HG03039 (cell line): ENCODE measurements around the gene EVX1.

Experiments used
- ATAC-seq: cut with Tn5 transposase; IDR thresholded peaks from one replicate; pipeline ENCODE4 v1.9.1; 2021; ENCODE audit warnings: mild to moderate bottlenecking, moderate library complexity; ENCODE audit not compliant: unreplicated experiment

EVX1 gene

GRCh38 chr7:27242555-27243339 is at the start of gene EVX1:
TSS of gene EVX1 (plus strand) at chr7:27242802. CDS start at chr7:27243031, 229 bp downstream.
- no peak for ATAC-seq

- ATAC-seq: no peak
Measured at GRCh38 chr7:27193335-27194001, 49.1 kb upstream of the EVX1 start.

DNA sequence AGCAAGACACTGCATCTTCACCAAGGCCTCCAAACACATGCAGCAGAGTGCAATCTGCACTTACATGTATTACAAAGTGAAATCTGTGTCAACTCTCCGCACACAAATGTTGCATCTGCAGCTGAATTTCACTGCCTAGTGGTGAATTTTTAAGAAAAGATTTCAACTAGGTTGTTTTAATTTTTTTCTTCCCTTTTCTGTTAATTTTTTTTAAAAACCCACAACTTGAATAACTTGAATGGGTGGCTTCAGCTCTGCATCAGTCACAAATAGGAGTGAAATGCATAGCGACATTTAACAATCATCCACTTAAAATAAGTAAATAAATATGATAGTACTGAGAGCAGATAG is 48.6 kb upstream of the EVX1 start:
- ATAC-seq: no peak

DNA sequence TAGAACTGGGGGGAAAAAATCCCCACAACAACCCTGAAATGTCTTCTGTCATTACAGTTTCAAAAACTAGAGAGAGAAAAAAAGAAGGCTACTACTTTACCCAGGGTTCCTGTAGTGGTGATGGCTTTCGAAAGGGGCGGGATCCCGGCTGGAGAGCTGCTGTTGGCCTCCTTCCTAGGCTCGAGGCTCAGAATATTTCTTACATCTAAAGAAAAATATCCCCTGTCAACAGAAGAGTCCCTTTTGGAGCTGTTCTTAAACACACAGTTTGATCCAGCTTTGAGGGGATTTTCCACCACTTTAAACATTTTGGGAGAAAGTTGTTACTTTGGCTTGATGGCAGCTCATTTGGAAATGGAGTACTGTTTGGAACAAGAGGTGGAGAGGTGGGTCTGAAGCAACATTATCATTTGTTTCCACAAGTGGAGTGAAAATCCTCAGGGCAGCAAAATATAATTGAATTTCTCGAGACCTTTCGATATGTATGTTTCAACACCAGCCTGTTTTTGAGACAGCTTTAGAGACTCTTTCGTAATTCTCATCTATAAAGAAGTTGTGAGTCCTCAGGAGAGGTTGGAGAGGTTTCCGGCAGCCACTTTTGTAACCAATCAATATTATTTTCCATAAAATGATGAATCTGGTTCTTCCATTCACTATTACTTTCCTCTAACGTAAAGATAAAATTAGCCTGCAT is 47.8 kb upstream of the EVX1 start:
- no peak for ATAC-seq

- ATAC-seq: no peak
Measured at GRCh38 chr7:27196287-27196767, 46.3 kb upstream of the EVX1 start.

DNA sequence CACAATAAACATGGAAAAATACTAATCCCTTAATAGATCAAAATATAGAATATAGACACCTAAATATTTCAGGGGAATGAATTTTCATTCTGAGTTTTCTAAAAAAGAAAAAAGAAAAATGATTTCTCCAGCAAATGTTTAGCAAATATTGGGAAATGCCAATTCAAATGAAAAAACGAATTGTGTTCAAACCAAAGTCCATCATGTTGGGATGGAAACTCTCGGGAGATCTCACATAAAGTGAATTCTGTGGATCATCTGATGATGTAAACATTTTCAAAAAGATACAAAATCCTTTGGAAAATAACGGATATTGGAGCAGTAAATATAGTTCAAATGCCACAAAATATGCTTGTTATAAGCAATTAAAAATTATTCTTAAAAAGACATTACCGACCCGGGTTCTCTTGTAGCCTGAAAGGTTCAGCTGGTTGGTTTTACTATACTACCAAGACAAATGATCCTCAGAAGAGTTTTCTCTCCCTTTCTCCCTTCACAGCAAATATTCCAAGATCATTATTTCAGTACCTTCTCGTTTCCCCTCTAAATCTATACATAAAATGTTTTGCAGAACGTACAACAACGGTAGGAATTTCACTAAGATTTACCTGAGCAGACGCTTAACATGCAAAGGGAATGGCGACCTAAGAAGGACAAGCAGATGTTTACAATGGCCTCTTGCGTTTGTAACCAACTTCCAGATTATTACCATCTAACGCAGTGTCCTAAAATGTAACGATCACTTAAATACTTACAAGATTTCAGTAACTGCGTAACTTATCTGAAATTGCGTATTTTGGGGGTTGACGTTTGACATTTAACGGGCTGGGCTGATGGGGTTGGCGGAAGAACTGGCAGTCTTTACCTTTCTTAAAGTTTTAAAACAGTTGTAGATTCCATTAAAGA is 45.2 kb upstream of the EVX1 start:
- ATAC-seq: no peak

DNA sequence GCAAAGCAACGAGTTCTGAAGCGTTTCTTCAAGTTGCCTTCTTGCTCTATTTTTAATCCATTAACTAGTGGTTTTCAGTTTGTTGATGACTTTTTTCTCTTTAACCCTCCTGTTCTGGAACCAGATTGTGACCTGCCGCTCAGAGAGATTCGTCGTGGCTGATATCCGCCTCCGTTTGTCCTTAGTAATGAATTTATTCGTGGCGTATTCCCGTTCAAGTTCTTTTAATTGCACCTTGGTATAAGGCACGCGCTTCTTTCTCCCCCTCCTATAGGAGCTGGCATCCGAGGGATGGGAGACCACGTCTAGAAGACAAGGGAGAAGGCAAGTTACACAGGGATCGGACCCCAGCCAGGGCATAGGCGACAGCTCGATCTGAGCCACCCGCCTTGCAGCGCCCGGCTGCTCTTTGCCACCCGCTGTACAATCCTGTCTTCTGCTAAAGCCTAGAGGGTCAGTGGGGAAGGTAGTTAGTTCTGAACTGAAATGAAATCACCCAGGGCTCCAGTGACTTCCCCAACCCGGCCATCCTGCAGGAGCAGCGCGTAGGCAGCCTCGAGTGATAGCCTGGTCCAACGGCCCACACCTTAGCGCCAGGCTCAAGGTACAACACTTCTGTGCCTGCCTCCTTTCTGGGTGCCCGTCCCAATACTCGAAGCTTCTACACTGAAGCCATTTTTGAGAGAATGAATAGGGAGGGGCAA is 44.3 kb upstream of the EVX1 start:
- no peak for ATAC-seq

DNA sequence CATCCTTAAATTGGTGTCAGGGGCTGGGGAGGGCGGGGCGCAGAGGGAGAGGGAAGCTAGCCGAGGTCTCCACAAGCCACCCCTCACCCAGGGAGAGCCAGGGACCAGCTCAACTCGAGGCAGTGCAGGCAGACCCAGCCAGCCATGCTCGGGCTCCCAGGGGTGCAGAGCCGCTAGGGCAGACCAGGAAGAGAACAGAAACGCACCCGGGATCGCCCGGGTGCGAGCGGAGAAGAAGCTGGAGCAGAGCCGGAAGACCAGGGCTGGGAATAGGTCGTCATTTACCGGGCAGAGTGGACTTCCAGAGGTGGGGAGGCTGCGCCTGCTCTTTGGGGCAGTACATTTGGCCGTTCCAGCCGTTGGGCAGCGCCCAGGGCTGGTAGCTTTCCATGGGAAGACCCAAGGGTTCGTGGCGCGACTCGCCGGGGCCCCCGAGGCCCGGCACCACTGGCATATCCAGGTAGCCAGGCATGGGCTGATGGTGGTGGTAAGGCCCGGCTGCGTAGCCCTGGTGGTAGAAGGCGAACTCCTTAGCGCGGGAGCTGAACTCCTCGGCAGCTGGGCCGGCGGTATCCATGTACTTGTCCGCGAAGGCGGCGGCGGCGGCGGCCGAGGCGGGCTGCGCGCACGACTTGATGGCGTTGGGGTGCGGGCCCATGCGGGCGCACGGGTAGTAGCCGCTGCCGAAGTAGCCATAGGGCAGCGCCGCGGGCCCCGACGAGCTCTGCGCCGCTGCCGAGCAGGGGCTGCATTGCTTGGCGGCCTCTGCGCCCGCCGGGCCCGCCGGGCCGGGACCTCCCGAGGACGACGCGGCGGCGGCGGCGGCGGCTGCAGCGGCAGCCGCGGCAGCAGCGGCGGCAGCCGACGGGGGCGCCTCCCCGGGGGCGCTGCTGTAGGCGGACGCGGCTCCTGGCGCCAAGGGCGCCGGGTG is 43.5 kb upstream of the EVX1 start:
- no peak for ATAC-seq

DNA sequence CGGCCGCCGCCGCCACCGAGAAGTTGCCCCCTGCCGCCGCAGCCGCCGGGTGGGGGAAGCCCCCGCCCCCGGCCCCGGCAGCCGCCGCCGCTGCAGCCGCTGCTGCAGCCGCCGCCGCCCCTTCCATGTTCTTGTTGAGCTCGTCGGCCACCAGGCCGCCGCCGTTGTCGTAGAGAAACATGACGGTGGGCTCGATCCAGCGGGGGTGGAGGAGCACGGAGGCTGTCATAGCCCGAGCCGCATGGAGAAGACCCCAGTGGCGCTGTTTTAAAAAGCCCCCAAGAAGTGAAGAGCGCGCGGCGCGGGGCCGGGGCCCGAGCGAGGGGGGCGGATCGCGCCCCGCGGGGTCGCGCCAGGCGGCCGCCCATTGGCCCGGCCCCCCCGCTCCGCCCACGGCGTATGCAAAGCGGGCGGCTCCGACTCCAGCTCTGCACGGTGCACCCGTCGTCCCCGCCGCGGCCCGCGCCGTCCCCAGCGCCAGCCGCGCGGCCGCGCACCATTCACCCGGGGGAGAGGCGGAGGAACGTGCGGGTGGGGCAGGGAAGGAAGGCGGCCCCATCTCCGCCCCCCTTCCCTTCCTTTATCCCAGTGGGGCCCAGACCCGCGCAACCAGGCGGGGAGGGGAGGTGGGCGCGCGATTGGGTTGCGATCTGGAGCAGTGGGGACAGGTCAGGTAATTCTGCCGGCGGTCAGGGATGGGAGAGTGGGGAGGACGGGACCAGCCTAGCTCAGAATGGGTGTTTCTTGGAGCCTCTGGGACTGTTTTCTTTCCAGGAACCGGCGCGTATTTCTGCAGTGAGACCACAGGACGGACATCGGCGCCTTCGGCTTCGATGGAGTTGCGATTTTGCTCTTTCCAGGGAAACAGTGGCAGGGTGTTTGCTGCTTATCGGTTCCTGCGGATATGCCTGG is 42.5 kb upstream of the EVX1 start, which contains the start of gene HOXA13:
Gene HOXA13, minus strand, starts transcription at position 243 of the 912 bp plus-strand sequence. Its CDS starts 14 bp downstream, at position 229.
- ATAC-seq: no peak

GRCh38 chr7:27200761-27201579 is 41.6 kb upstream of the EVX1 start:
- no peak for ATAC-seq

- no peak for ATAC-seq
Measured at GRCh38 chr7:27201580-27202017, 41.0 kb upstream of the EVX1 start.

- no peak for ATAC-seq
Measured at GRCh38 chr7:27202018-27202861, 40.4 kb upstream of the EVX1 start.

DNA sequence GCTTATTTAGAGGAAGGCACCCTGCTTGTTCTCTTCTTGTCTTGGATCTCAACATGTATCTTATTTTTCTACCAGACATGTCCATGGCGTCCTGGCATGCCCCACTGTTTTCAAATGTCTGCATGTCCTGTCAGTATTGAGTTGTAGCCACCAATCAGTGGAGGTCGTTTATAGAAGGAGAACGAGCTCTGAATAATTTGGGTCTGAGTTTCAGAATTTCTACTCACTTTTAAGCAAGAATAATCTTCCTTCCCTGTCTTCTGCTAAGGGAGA is 39.8 kb upstream of the EVX1 start:
- no peak for ATAC-seq

DNA sequence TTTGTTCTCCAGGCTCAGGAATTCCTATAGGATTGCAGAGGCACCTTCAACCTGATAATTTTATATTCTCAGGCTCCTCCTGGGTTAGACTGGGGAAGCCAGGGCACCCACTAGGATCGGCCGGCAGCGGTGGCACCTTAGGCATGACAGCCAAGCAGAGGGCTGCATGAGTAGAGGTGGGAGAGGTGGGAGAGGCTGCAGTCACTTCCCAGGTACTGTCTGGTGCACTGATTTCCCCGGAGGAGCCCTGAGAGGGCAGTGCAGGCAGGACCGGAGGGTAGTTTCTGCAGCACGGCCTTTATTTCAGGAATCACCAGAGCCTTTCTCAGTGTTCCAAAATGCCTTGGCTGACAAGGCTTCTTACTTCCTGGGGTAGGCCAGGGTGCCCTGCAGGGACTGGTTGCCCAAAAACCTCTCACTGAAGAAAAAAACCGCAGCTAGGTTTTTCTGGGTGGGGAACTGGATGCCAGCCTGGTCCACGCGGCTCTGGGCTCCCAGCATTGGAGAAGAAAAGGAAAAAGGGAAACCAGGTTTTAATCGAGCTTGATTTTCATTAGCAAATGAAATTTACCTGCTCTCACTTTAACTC is 39.1 kb upstream of the EVX1 start:
- ATAC-seq: no peak

DNA sequence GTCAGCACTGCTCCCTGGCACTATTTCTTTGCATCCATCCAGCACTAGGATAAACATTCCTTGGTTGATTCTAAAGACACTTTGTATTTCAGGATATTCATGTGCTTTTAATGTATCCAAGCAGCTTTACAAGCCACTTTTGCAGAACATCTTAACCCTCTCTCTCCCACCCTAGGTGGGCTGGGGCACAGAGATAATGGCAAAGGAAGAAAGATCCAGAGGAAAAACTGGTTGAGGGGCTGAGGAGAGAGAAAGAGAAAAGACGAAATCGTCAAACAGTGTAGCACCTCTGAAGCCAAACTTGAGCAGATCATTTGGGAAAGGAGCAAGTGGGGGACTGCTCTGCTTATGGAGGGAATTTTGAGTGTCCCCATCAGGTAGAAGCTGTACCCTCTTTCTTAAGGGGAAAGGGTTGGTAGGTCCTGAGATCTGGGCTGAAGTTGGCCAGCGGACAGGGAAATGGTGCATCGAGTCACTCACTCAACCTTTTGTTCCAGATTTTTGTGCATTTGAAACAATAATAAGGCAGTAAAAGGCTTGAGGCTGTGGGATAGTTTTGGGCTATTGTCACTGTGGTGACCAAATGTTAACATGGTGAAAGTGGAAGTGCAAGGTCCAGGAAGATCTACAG is 38.5 kb upstream of the EVX1 start:
- ATAC-seq: no peak
